PFSK-1 (cell line): ENCODE data around the gene FGF16.

Experiments
- POLR2AphosphoS5 ChIP-seq: IDR thresholded peaks from 2 replicates; pipeline ENCODE4 v1.6.1; 2012; ENCODE audit warnings: low read depth, mild to moderate bottlenecking, control low read depth, low read length, moderate library complexity
- SIN3A ChIP-seq: IDR thresholded peaks from 2 replicates; pipeline ENCODE4 v1.6.1; 2012; ENCODE audit warnings: mild to moderate bottlenecking, low read length, moderate library complexity, borderline replicate concordance; ENCODE audit not compliant: insufficient read depth
- TAF1 ChIP-seq: IDR thresholded peaks from 2 replicates; pipeline ENCODE4 v1.6.1; 2012; ENCODE audit warnings: low read length, control low read depth, borderline replicate concordance; ENCODE audit not compliant: insufficient read depth

DNA sequence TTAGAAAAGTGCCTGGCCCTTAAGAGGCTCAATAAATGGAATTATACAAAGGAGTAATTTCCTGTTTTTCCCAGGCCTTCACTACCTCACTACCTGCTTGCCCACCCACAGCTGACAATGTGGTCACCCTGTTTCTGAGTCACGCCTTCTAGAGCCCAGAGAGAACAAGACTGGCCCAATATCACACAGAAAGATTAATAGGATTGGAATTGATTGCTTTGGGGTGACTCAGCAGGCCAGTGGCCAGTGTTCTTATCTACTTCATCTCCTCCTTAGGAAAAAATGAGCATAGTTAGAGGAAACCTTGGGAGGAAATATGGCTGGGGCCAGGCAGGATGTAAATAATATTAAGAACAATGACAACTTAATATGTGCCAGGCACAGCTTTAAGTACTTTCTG is 4.5 kb upstream of the FGF16 start:
- no peak for TF ChIP-seq POLR2AphosphoS5
- no peak for TF ChIP-seq TAF1
- TF ChIP-seq SIN3A: no peak
